ENCODE data around the gene CRIM1. TPM values are rescaled to one million over a fixed set of nuclear protein-coding genes. Genes with fewer than 3 reads are reported as not detected.
A peak's percentile ranks its signal among the peaks of the same experiment; 100 is the strongest.

The CRIM1 gene
- total and polyA plus RNA-seq, 12 donors, result 7.6 to 66.3 (median 24.3) TPM

DNA sequence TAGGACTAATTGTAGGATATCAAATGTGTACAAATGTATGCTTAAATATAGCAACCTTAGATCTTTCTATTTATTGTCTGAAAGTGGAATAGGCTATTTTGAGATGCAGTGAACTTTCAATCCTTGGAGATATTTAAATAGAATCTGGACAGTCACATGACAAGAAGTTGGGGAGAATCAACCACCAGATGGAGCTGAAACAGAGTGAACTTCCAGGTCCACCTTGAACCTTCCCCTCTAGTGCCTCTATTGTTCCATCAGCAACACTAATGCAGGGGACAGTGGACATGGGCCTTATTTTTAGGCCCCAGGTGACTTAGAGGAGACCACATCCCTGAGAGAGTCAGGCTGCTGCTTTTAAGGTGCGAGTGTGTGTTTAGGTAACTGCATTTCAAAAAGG is 37.0 kb upstream of the CRIM1 start:
- intact Hi-C loops (cut with DNase I), result no loop called here
- Histone ChIP-seq H3K9me3 (replicated peaks in 1 of 3) (no peaks in the 10 kb centered on the region), H3K36me3 (replicated peaks in 1 of 2) (no peaks in the 10 kb centered on the region), H3K27me3 (no peaks in the 10 kb centered on the region), H3K27ac (no peak overlapping the region), H3K4me3 (no peak overlapping the region), H3K4me1 (replicated peaks in 1 of 2) (no peaks in the 10 kb centered on the region)
- TF ChIP-seq, protein P1, sequence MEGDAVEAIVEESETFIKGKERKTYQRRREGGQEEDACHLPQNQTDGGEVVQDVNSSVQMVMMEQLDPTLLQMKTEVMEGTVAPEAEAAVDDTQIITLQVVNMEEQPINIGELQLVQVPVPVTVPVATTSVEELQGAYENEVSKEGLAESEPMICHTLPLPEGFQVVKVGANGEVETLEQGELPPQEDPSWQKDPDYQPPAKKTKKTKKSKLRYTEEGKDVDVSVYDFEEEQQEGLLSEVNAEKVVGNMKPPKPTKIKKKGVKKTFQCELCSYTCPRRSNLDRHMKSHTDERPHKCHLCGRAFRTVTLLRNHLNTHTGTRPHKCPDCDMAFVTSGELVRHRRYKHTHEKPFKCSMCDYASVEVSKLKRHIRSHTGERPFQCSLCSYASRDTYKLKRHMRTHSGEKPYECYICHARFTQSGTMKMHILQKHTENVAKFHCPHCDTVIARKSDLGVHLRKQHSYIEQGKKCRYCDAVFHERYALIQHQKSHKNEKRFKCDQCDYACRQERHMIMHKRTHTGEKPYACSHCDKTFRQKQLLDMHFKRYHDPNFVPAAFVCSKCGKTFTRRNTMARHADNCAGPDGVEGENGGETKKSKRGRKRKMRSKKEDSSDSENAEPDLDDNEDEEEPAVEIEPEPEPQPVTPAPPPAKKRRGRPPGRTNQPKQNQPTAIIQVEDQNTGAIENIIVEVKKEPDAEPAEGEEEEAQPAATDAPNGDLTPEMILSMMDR (IDR thresholded peaks at IDR 0.05), result peak in 1 of 6 experiments; percentile 2
- no peak for TF ChIP-seq POLR2A (IDR thresholded peaks at IDR 0.05)
- no peak for DNase-seq
- 70 to 97% (median 88%) methylated on average over 1 of the region's 1 CpG for WGBS, 4 donors

DNA sequence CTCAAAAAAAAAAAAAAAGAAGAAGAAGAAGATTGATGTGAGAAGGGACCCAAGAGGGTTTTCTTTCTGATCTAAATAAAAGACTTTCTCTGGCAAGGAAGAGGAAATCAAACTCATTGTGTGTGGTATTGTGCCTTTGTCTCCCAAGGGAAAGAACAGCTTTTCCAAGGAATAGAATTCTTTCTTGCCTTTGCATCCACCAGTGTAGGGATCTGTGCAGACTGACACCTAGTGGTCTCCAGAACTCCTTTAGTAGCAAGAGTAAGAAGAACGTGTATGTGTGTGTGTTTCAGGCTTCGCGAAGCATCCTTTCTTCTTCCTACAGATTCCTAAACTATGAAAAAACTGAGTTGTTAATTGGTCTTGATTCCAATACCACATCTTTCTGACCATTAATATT is 33.5 kb upstream of the CRIM1 start:
- intact Hi-C loops (cut with DNase I), result no loop called here
- 51 to 59% (median 55%) methylated on average over 3 of the region's 3 CpGs for WGBS, 4 donors
- H3K36me3 ChIP-seq (replicated peaks in 1 of 2), result no peaks in the 10 kb centered on the region
- H3K9me3 ChIP-seq (replicated peaks in 1 of 3), result no peaks in the 10 kb centered on the region
- no peaks in the 10 kb centered on the region for H3K27me3 ChIP-seq
- peak in 1 of 7 donors; percentile 1 for DNase-seq
- H3K4me3 ChIP-seq, result no peak overlapping the region
- no peak for TF ChIP-seq POLR2A (IDR thresholded peaks at IDR 0.05)
- TF ChIP-seq, protein P1 (IDR thresholded peaks at IDR 0.05), result peak in 2 of 6 experiments; percentile 8 to 24
- no peak overlapping the region for H3K27ac ChIP-seq
- H3K4me1 ChIP-seq (replicated peaks in 1 of 2), result no peaks in the 10 kb centered on the region

DNA sequence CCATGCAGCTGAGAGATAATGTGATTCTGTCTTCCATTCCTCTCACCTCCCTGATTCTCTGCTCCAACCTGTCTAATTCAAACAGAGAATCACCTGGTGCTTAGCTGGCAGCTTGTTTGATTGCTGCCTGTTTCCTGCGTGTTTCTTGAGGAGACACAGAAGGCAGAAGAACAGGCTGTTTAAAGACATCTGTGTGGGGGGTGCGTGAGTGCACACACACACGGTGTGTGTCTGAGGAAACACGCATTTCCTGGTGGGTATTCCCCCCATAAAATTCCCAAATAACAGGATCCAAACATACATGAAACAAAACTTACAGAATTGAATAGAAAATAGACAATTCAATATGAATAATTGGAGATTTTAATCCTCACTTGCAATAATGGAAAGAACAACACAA is 29.3 kb upstream of the CRIM1 start:
- H3K27ac ChIP-seq, result no peak overlapping the region
- H3K36me3 ChIP-seq (replicated peaks in 1 of 2), result no peaks in the 10 kb centered on the region
- no peak overlapping the region for H3K4me3 ChIP-seq
- H3K4me1 ChIP-seq (replicated peaks in 1 of 2), result no peaks in the 10 kb centered on the region
- 59 to 77% (median 62%) methylated on average over 4 of the region's 4 CpGs for WGBS, 4 donors
- DNase-seq, result no peak
- intact Hi-C loops (cut with DNase I), result no loop called here
- H3K27me3 ChIP-seq, result no peaks in the 10 kb centered on the region
- no peaks in the 10 kb centered on the region for H3K9me3 ChIP-seq (replicated peaks in 1 of 3)
- TF ChIP-seq, protein P1 (IDR thresholded peaks at IDR 0.05), result no peak
- TF ChIP-seq POLR2A (IDR thresholded peaks at IDR 0.05), result no peak

DNA sequence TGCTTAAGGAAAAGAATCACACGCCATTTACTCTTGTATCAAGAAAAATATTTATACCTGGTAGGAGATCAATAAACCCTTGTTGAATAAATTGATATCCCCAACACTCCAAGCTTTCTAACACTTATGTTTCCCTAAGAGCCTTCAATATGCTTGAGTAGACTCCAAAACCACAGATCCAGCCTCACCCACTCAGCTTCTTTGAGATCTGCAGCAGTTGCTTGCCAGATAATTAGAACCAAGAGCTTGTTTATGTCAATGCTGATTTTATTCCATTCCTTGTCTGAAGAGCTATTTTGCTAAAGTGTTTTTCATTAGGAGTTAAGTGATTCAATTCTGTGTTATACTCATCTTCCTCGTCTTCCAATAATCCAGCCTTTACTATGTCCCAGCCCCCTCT is 26.3 kb upstream of the CRIM1 start:
- H3K27ac ChIP-seq, result no peak overlapping the region
- no peaks in the 10 kb centered on the region for H3K27me3 ChIP-seq
- 38 to 82% (median 63%) methylated on average over 2 of the region's 2 CpGs for WGBS, 4 donors
- H3K36me3 ChIP-seq (replicated peaks in 1 of 2), result no peaks in the 10 kb centered on the region
- no peaks in the 10 kb centered on the region for H3K9me3 ChIP-seq (replicated peaks in 1 of 3)
- H3K4me3 ChIP-seq, result no peak overlapping the region
- no peak for TF ChIP-seq POLR2A (IDR thresholded peaks at IDR 0.05)
- TF ChIP-seq, protein P1 (IDR thresholded peaks at IDR 0.05), result no peak
- no peaks in the 10 kb centered on the region for H3K4me1 ChIP-seq (replicated peaks in 1 of 2)
- intact Hi-C loops (cut with DNase I), result no loop called here
- DNase-seq, result no peak
